Dedifferentiated amniotic fluid mesenchymal stem cell (primary cell): ENCODE results near the gene STYXL2.

Experiments used
- DNase-seq: peaks from one replicate; pipeline ENCODE4 v3.0.0-alpha.2; 2016; ENCODE audit errors: extremely low spot score

The STYXL2 gene

GRCh38 chr1:167077868-167078210 lies 16.0 kb upstream of the STYXL2 start:
- DNase-seq = no peak

- DNase-seq = no peak
Observed at GRCh38 chr1:167081594-167082156, 12.2 kb upstream of the STYXL2 start.

- DNase-seq = no peak
Observed at GRCh38 chr1:167082511-167083027, 11.3 kb upstream of the STYXL2 start.

- DNase-seq = no peak
Observed at GRCh38 chr1:167083066-167083665, 10.7 kb upstream of the STYXL2 start.

GRCh38 chr1:167083871-167084270 lies 10.0 kb upstream of the STYXL2 start:
- DNase-seq = no peak

GRCh38 chr1:167084757-167085156 lies 9.1 kb upstream of the STYXL2 start:
- DNase-seq = no peak

- no peak for DNase-seq
Observed at GRCh38 chr1:167086033-167086432, 7.8 kb upstream of the STYXL2 start.

- no peak for DNase-seq
Observed at GRCh38 chr1:167086768-167087167, 7.1 kb upstream of the STYXL2 start.

- DNase-seq = no peak
Observed at GRCh38 chr1:167088746-167089417, 5.0 kb upstream of the STYXL2 start.

GRCh38 chr1:167089939-167090313 lies 3.9 kb upstream of the STYXL2 start:
- DNase-seq = no peak

- no peak for DNase-seq
Observed at GRCh38 chr1:167090314-167090942, 3.4 kb upstream of the STYXL2 start, which contains the start of gene GPA33. Gene GPA33, minus strand, starts transcription at chr1:167090377. Its CDS starts 90 bp downstream, at chr1:167090287.

- DNase-seq = no peak
Observed at GRCh38 chr1:167092653-167093052, 1.2 kb upstream of the STYXL2 start.

- no peak for DNase-seq
Observed at GRCh38 chr1:167094690-167095089, 815 bp downstream of the STYXL2 start.

GRCh38 chr1:167095368-167095767 lies 1.5 kb downstream of the STYXL2 start:
- DNase-seq = peak; percentile 85

GRCh38 chr1:167099851-167100250 lies 6.0 kb downstream of the STYXL2 start:
- DNase-seq = no peak

GRCh38 chr1:167100730-167101129 lies 6.9 kb downstream of the STYXL2 start:
- DNase-seq = no peak

- no peak for DNase-seq
Observed at GRCh38 chr1:167101754-167102153, 7.9 kb downstream of the STYXL2 start.

GRCh38 chr1:167102906-167103573 lies 9.2 kb downstream of the STYXL2 start:
- DNase-seq = no peak

GRCh38 chr1:167104256-167104633 lies 10.4 kb downstream of the STYXL2 start:
- DNase-seq = no peak

- no peak for DNase-seq
Observed at GRCh38 chr1:167105271-167106118, 11.6 kb downstream of the STYXL2 start.

GRCh38 chr1:167106119-167106461 lies 12.2 kb downstream of the STYXL2 start:
- no peak for DNase-seq
